NOMO-1 (cell line): ENCODE results near the gene RAD9A.
A peak's percentile ranks its signal among the peaks of the same experiment; 100 is the strongest.
"Not testable (repeated sequence)": the region's sequence is repeated elsewhere in the genome, so short reads cannot be mapped to it uniquely, and the experiment has no call there.

Source experiments
- DNase-seq, 2 experiments: peaks; one replicate each; lab custom pipeline; 2025; ENCODE audit not compliant: unreplicated experiment in 2 of 2; lab: John Stamatoyannopoulos, UW

Gene RAD9A

GRCh38 chr11:67393990-67394389, 2.2 kb downstream of the RAD9A start:
- DNase-seq: no peak

GRCh38 chr11:67395555-67396258, 3.9 kb downstream of the RAD9A start:
- no peak for DNase-seq

- DNase-seq: no peak
These were observed 4.4 kb downstream of the RAD9A start for GRCh38 chr11:67396259-67396581.

GRCh38 chr11:67396587-67397389, 5.0 kb downstream of the RAD9A start:
- DNase-seq: no peak

GRCh38 chr11:67397536-67397935, 5.8 kb downstream of the RAD9A start:
- no peak for DNase-seq

GRCh38 chr11:67397986-67398660, 6.3 kb downstream of the RAD9A start:
- no peak for DNase-seq

- no peak for DNase-seq
These were observed 7.1 kb downstream of the RAD9A start for GRCh38 chr11:67398661-67399563.

GRCh38 chr11:67400251-67400941, 8.6 kb downstream of the RAD9A start:
- peak in 1 of 2 experiments; percentile 32 for DNase-seq

- no peak for DNase-seq
These were observed 9.2 kb downstream of the RAD9A start for GRCh38 chr11:67400942-67401494.

- peak; percentile 89 to 92 for DNase-seq
These were observed 9.9 kb downstream of the RAD9A start, which contains the start of gene PPP1CA for GRCh38 chr11:67401495-67402191. Gene PPP1CA, minus strand, starts transcription at chr11:67401858. Its CDS starts 76 bp downstream, at chr11:67401782.

GRCh38 chr11:67402192-67402839, 10.5 kb downstream of the RAD9A start:
- peak; percentile 27 to 42 for DNase-seq

- not testable (repeated sequence) for DNase-seq
These were observed 11.3 kb downstream of the RAD9A start for GRCh38 chr11:67403085-67403484.

GRCh38 chr11:67404515-67405195, 12.9 kb downstream of the RAD9A start:
- no peak for DNase-seq

- no peak for DNase-seq
These were observed 13.4 kb downstream of the RAD9A start for GRCh38 chr11:67405196-67405567.

GRCh38 chr11:67405688-67406339, 14.0 kb downstream of the RAD9A start:
- no peak for DNase-seq

- DNase-seq: no peak
These were observed 14.7 kb downstream of the RAD9A start for GRCh38 chr11:67406420-67406968.

- no peak for DNase-seq
These were observed 15.3 kb downstream of the RAD9A start for GRCh38 chr11:67406969-67407687.
